T-helper 22 cell (primary cell): ENCODE results near the gene CDH7.

ENCODE experiments used
- DNase-seq: peaks from one replicate; pipeline ENCODE4 v3.0.0-alpha.2; 2020; ENCODE audit warnings: low read depth

Gene CDH7

DNA sequence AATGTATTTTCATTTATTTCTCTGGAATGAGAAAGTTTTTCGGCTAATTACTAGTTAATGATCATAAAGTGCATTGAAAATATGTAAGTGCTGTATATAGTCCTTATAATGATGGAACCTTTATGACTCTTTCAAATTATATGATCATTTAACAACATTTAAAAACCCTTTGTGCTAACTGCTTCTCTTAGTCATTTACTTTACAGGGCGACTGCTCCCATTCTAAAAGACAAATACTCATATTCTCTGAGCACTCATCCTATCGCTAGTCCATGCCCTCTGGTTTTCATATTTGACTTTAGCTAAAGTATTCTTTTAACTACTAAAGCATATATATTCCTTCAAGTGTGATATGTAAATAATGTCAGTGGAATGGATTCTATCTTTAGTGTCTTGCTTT lies 168.2 kb downstream of the CDH7 start:
- no peak for DNase-seq

DNA sequence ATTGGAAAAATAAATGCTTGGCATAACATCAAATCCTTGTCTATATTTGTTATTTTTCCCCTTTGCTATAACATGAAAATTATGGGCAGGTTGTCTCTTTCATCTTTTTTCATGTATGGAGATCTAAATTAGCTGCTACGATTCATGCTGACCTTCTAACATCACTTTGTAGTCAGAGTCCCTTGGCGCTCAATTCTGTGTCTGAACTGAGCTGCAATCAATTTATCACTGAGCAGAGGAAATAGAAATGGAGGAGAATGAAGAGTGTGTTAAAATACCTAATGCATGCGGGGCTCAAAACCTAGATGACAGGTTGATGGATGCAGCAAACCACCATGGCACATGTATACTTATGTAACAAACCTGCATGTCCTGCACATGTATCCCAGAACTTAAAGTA lies 168.9 kb downstream of the CDH7 start:
- DNase-seq, result no peak

DNA sequence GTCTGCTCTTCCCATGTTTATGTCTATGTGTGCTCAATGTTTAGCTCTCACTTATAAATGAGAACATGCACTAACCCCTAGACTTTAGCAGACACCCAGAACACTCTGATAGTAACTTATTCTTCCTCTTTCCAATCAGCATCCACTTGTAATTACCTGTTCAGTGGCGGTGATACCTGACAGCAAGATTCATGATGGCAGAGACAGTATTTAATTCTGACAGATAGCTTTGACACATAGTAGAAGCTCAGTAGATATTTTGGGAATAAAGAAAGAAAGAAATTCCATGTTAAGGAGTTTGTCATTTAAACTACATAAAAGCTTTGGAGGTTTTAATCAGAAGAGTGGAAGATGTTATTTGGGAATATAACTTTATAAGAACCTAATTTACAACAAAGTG lies 171.3 kb downstream of the CDH7 start:
- no peak for DNase-seq

DNA sequence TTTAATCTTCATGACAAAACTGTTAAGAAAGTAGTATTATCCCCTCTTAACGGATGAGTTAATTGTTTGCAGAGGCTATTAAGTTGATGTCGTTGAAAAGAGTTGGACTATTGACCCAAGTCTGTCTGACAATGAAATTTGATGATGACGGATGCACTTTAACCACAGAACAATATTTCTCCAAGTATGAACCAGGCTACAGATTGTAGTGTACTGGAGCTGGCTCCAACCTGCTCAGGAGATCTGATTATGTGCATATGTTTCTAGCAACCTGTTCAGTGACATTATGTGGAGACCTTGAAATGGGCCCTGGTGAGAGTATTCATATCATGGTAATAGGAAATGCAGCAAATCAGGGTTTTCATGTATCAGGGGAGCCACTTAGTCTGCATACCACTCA lies 174.1 kb downstream of the CDH7 start:
- DNase-seq, result no peak

DNA sequence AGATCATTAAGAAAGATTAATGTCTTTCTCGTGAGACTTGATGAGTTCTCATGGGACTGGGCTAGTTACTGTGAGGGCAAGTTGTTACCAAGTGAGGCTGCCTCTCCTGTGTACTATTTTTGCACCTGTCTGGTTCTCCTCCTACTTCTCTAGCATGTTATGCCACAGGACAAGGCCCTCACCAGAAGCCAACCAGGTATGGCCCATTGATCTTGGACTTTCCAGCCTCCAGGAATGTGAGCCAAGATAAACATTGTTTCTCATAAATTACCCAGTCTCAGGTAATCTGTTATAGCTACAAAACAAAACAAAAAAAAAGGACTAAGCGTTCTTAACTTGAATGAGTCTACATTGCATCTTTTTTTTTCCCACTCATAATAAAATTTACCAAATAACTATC lies 184.1 kb downstream of the CDH7 start:
- no peak for DNase-seq

DNA sequence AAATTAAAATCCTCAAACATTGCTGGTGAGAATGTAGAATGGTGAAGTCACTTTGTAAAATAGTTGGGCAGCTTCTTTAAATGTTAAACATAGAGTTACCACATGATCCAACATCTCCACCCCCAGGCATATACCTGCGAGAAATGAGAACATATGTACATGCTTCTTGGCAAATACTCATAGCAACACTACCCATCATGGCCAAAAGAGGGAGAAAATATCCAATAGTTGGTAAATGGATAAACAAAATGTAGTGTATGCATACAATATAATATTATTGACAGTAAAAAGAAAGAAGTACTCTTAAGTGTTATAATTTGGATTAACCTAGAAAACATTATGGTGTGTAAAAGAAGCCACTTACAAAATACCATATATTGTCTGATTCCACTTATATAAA lies 185.9 kb downstream of the CDH7 start:
- DNase-seq, result no peak

DNA sequence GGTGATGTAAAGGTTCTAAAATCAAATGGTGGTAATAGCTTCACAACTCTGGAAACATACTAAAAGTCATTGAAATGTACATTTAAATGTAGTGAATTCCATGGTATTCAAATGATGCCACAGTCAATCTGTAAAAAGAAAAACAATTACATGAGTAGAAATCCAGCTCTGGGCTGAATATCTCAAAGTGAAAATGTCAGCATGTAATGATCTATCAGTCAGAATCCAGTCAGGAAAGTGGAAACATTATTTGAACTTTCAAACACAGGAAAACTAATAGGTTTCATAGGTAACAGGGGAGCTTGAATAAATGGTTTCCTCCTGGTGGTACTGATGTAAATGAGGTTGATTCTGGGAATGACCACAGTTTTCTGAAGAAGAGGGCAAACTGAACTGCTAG lies 186.4 kb downstream of the CDH7 start:
- no peak for DNase-seq

DNA sequence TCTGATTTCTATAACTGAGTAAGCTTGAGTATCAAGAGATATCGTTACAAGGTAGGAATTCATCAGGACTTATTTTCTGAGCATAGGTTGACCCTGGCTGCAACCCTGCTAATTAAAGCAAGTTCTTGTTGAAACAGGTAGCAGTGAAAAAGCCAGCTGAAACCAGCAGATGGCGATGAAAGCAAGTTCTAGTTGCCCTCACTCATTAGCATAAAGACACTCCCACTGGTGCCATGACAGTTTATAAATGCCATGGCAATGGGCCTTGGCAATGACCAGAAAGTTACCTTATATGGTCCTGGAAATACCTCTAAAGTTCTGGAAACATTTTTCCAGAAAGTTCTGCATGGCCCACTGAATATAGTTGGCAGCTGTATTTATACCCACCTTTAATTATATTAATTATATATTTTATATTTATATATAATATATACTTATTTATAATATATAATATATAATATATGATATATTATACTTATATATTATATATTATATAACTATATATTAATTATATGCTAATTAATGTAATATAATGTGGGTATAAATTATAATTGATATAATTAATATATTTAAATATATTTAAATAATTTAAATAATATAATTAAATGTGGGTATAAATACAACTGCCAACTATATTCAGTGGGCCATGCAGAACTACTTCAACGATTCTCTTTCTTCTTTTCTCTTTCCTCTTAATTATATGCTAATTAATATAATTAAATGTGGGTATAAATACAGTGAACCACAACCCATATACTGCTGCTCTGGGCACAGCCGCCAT lies 188.0 kb downstream of the CDH7 start:
- no peak for DNase-seq
